ENCODE results near the gene SPINK4.

DNA sequence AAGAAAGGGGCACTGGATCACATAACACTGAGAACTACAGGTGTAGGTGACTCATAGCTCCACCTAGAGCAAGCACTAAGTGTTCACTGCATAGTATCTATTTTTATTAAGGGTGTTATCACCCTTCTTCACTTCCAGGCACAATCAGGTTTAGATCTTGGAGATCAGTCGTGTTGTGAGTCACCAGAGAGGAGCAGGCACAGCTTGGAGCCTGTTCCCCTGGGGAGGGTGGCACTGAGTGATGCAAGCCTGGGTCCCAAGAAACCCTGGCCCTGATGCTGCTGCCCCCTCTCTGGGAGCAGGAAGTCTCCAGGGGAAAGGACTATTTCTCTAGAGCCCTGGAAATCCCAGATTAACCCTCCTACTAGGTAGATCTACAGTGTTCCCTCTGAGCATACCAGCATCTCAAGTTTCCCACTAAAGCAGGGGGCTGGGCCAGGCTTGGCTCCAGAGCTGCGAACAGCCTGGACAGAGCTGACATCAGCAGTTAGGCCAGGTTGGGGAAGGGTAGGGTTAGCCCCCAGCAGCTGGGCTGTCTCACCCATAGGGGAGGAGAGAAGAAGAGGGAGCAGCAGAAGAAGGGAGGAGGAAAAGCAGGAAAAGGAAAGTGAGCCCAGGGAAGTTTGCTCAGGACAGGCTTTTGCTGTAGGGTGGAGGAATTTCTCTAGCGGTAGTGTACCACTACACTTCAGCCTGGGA is 28.1 kb upstream of the SPINK4 start:
- TF ChIP-seq POLR2A (IDR thresholded peaks at IDR 0.05; ENCODE audit: low read depth, low read length), result no peak
- no peak for TF ChIP-seq TAF1 (IDR thresholded peaks at IDR 0.05; ENCODE audit: borderline replicate concordance, low read depth, low read length)
- TF ChIP-seq POLR2AphosphoS5 (IDR thresholded peaks at IDR 0.05; ENCODE audit: low read depth, low read length), result no peak

Measured in GM12892 (cell line).